Endothelial cell of hepatic sinusoid (primary cell): ENCODE data around the gene SLC12A5.

Source experiments
- in situ Hi-C: cut with HindIII; loops from 2 replicates; pipeline ENCODE4 v1.10.0; 2017; ENCODE audit warnings: low sequenced_read_pairs

The SLC12A5 gene

GRCh38 chr20:46025376-46025783 lies 3.6 kb upstream of the SLC12A5 start:
- in situ Hi-C loops, result loop anchor here (5.0 kb wide), 1 partner anchor 37 kb away; no protein-coding TSS in a partner anchor

GRCh38 chr20:46027245-46027853 lies 1.7 kb upstream of the SLC12A5 start:
- in situ Hi-C loops, result loop anchor here (5.0 kb wide), 1 partner anchor 35 kb away; no protein-coding TSS in a partner anchor

GRCh38 chr20:46028110-46028509 lies 905 bp upstream of the SLC12A5 start:
- in situ Hi-C loops, result loop anchor here (5.0 kb wide), 1 partner anchor 34 kb away; no protein-coding TSS in a partner anchor

GRCh38 chr20:46030284-46031013 lies 1.4 kb downstream of the SLC12A5 start:
- in situ Hi-C loops, result no loop called here

GRCh38 chr20:46031014-46031569 lies 2.1 kb downstream of the SLC12A5 start:
- in situ Hi-C loops, result no loop called here

- in situ Hi-C loops, result no loop called here
Observed at GRCh38 chr20:46031701-46032254, 2.8 kb downstream of the SLC12A5 start.

GRCh38 chr20:46034039-46034438 lies 5.0 kb downstream of the SLC12A5 start:
- in situ Hi-C loops, result no loop called here

- in situ Hi-C loops, result no loop called here
Observed at GRCh38 chr20:46035253-46035652, 6.2 kb downstream of the SLC12A5 start.

GRCh38 chr20:46035713-46036112 lies 6.7 kb downstream of the SLC12A5 start:
- in situ Hi-C loops, result no loop called here

GRCh38 chr20:46036370-46036769 lies 7.4 kb downstream of the SLC12A5 start:
- in situ Hi-C loops, result no loop called here

GRCh38 chr20:46037036-46037435 lies 8.0 kb downstream of the SLC12A5 start:
- in situ Hi-C loops, result no loop called here

- in situ Hi-C loops, result no loop called here
Observed at GRCh38 chr20:46040902-46041535, 12.0 kb downstream of the SLC12A5 start.

GRCh38 chr20:46043556-46043955 lies 14.5 kb downstream of the SLC12A5 start:
- in situ Hi-C loops, result no loop called here

GRCh38 chr20:46044896-46045295 lies 15.9 kb downstream of the SLC12A5 start:
- in situ Hi-C loops, result no loop called here

GRCh38 chr20:46046588-46047310 lies 17.7 kb downstream of the SLC12A5 start:
- in situ Hi-C loops, result no loop called here

- in situ Hi-C loops, result no loop called here
Observed at GRCh38 chr20:46047821-46048220, 18.8 kb downstream of the SLC12A5 start.

- in situ Hi-C loops, result no loop called here
Observed at GRCh38 chr20:46049190-46049589, 20.2 kb downstream of the SLC12A5 start.

- in situ Hi-C loops, result no loop called here
Observed at GRCh38 chr20:46049815-46050214, 20.8 kb downstream of the SLC12A5 start.

GRCh38 chr20:46050444-46050843 lies 21.4 kb downstream of the SLC12A5 start:
- in situ Hi-C loops, result no loop called here

GRCh38 chr20:46050885-46051284 lies 21.9 kb downstream of the SLC12A5 start:
- in situ Hi-C loops, result no loop called here
